ENCODE measurements around the gene PSAT1. TPM values are rescaled to one million over a fixed set of nuclear protein-coding genes. Genes with fewer than 3 reads are reported as not detected.

Gene PSAT1
- total RNA-seq, 1 experiment from 2014 or later: 215 TPM

DNA sequence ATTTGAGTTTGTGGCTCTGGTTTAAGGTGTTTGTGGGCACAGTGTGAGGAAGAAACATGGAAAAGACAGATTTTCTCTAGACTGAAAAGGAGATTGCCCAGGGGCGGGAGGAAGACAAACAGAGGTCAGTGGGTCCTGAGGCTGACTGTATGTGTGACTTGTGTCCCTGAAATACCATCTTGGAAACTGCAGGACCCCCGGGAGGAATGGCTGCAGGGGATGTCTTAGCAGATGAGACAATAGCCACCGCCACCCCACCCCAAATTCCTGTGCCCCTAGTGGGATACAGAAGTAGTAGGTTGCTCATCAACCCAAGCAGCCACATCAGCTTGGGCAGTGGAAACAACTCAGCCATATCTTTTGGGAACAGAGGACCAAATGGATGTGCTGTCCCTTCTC lies 1.7 kb upstream of the PSAT1 start:
- Histone ChIP-seq H3K4ac (ENCODE audit: low read depth, low read length) (no peak overlapping the region), H4K5ac (ENCODE audit: insufficient read length, low read depth, low read length) (no peak overlapping the region), H3K23me2 (ENCODE audit: insufficient read length, low read depth, low read length, poor library complexity, severe bottlenecking) (peaks cover 13% of the 10 kb centered on the region), H3K18ac (ENCODE audit: insufficient read length, low read depth, low read length) (no peak overlapping the region), H3K14ac (ENCODE audit: insufficient read depth, low read length) (no peak overlapping the region), H2BK5ac (ENCODE audit: insufficient read length, low read length) (no peak overlapping the region), H3K4me1 (ENCODE audit: insufficient read depth, low read length) (no peaks in the 10 kb centered on the region), H2AFZ (ENCODE audit: low read length) (no peak overlapping the region), H2BK120ac (ENCODE audit: low read depth, low read length, poor library complexity, severe bottlenecking) (no peak overlapping the region), H4K91ac (ENCODE audit: insufficient read length, low read depth, low read length) (no peak overlapping the region), H3K9ac (ENCODE audit: extremely low read depth, insufficient read length, low read length) (no peak overlapping the region), H3K27me3 (ENCODE audit: insufficient read depth, low read length) (no peaks in the 10 kb centered on the region), H2AK5ac (ENCODE audit: insufficient read length, low read length) (no peak overlapping the region), H3K79me2 (ENCODE audit: insufficient read depth, low read length) (peaks cover 18% of the 10 kb centered on the region; the same call in 1 of the 2 replicates), H4K8ac (replicated peaks; ENCODE audit: insufficient read length, low read depth, low read length) (no peak overlapping the region), H3T11ph (ENCODE audit: low read length) (no peak overlapping the region), H3K79me1 (ENCODE audit: insufficient read depth, low read depth, low read length, poor library complexity, severe bottlenecking) (peaks cover 2% of the 10 kb centered on the region), H2BK20ac (ENCODE audit: low read depth, low read length, poor library complexity, severe bottlenecking) (no peak overlapping the region), H2BK12ac (ENCODE audit: insufficient read length, low read depth, low read length) (no peak overlapping the region), H2BK15ac (ENCODE audit: low read depth, low read length) (no peak overlapping the region), H3K9me3 (ENCODE audit: control insufficient read depth, low read depth, low read length) (no peaks in the 10 kb centered on the region), H3K27ac (ENCODE audit: insufficient read length, low read depth, low read length) (no peak overlapping the region), H4K20me1 (ENCODE audit: control insufficient read depth, insufficient read depth, insufficient read length) (no peaks in the 10 kb centered on the region), H3K23ac (ENCODE audit: insufficient read length, low read depth, low read length) (no peak overlapping the region), H3K4me2 (ENCODE audit: insufficient read depth, insufficient read length, low read length) (no peak overlapping the region), H3K56ac (ENCODE audit: insufficient read length, low read depth, low read length) (no peak overlapping the region)
- TF ChIP-seq, protein P1, sequence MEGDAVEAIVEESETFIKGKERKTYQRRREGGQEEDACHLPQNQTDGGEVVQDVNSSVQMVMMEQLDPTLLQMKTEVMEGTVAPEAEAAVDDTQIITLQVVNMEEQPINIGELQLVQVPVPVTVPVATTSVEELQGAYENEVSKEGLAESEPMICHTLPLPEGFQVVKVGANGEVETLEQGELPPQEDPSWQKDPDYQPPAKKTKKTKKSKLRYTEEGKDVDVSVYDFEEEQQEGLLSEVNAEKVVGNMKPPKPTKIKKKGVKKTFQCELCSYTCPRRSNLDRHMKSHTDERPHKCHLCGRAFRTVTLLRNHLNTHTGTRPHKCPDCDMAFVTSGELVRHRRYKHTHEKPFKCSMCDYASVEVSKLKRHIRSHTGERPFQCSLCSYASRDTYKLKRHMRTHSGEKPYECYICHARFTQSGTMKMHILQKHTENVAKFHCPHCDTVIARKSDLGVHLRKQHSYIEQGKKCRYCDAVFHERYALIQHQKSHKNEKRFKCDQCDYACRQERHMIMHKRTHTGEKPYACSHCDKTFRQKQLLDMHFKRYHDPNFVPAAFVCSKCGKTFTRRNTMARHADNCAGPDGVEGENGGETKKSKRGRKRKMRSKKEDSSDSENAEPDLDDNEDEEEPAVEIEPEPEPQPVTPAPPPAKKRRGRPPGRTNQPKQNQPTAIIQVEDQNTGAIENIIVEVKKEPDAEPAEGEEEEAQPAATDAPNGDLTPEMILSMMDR (conservative IDR thresholded peaks at IDR 0.05): no peak
- Mint-ChIP-seq H3K9me3 (peaks cover 0 to 3% of the 10 kb centered on the region in 2 experiments; a peak in 2 of 5 replicates), H3K36me3 (ENCODE audit: insufficient read depth in 1 of 3, low read depth in 3 of 3) (peaks cover 17 to 25% (median 22%) of the 10 kb centered on the region in 3 experiments), H3K4me3 (peak overlapping the region in 1 of 2 experiments; percentile 1; a peak in 1 of 5 replicates), H3K27me3 (ENCODE audit: low read depth) (no peaks in the 10 kb centered on the region; the same call in 1 of the 2 replicates), H3K27ac (peak overlapping the region in 1 of 3 experiments; percentile 86; a peak in 2 of 7 replicates), H3K4me1 (peaks cover 25 to 27% of the 10 kb centered on the region in 2 experiments)
- DNase-seq: no peak
- WGBS (ENCODE audit: extremely low coverage, insufficient read length, low lambda C conversion rate): no CpG with 5 or more reads among the region's 3 CpGs
